Measurements from ENCODE around the gene COL26A1.

The COL26A1 gene

GRCh38 chr7:101537205-101537604 is 174.5 kb downstream of the COL26A1 start:
- DNase-seq = no peak

GRCh38 chr7:101537935-101538595 is 175.4 kb downstream of the COL26A1 start:
- DNase-seq = no peak

- peak in 1 of 2 experiments; percentile 37 for DNase-seq
Measured at GRCh38 chr7:101538596-101539459, 176.2 kb downstream of the COL26A1 start.

- DNase-seq = no peak
Measured at GRCh38 chr7:101539784-101540183, 177.1 kb downstream of the COL26A1 start.

GRCh38 chr7:101542527-101543241 is 180.0 kb downstream of the COL26A1 start:
- DNase-seq = peak in 1 of 2 experiments; percentile 32

GRCh38 chr7:101543242-101543766 is 180.6 kb downstream of the COL26A1 start:
- DNase-seq = no peak

- DNase-seq = no peak
Measured at GRCh38 chr7:101543846-101544245, 181.2 kb downstream of the COL26A1 start.

GRCh38 chr7:101545441-101546190 is 182.9 kb downstream of the COL26A1 start:
- DNase-seq = no peak

GRCh38 chr7:101546308-101546936 is 183.7 kb downstream of the COL26A1 start:
- no peak for DNase-seq

GRCh38 chr7:101547022-101547915 is 184.6 kb downstream of the COL26A1 start:
- no peak for DNase-seq

GRCh38 chr7:101547916-101548661 is 185.4 kb downstream of the COL26A1 start:
- DNase-seq = no peak

GRCh38 chr7:101549734-101550133 is 187.1 kb downstream of the COL26A1 start:
- no peak for DNase-seq

GRCh38 chr7:101550641-101551541 is 188.2 kb downstream of the COL26A1 start:
- no peak for DNase-seq

GRCh38 chr7:101553018-101553770 is 190.5 kb downstream of the COL26A1 start:
- DNase-seq = no peak

- DNase-seq = no peak
Measured at GRCh38 chr7:101553771-101554445, 191.2 kb downstream of the COL26A1 start.

- DNase-seq = no peak
Measured at GRCh38 chr7:101554584-101555268, 192.1 kb downstream of the COL26A1 start.

All from SW 1271 (cell line).